ENCODE data around the gene MANEAL.

Gene MANEAL

GRCh38 chr1:37828410-37829074 is 34.9 kb downstream of the MANEAL start:
- DNase-seq (ENCODE audit: low spot score) = no peak

GRCh38 chr1:37831109-37831508 is 37.5 kb downstream of the MANEAL start:
- no peak for DNase-seq (ENCODE audit: low spot score)

GRCh38 chr1:37831809-37832208 is 38.2 kb downstream of the MANEAL start:
- no peak for DNase-seq (ENCODE audit: low spot score)

GRCh38 chr1:37836788-37837187 is 43.1 kb downstream of the MANEAL start:
- no peak for DNase-seq (ENCODE audit: low spot score)

- DNase-seq (ENCODE audit: low spot score) = no peak
Observed at GRCh38 chr1:37839676-37840075, 46.0 kb downstream of the MANEAL start.

- no peak for DNase-seq (ENCODE audit: low spot score)
Observed at GRCh38 chr1:37840711-37841110, 47.1 kb downstream of the MANEAL start.

GRCh38 chr1:37841652-37842051 is 48.0 kb downstream of the MANEAL start:
- no peak for DNase-seq (ENCODE audit: low spot score)

- no peak for DNase-seq (ENCODE audit: low spot score)
Observed at GRCh38 chr1:37844536-37844935, 50.9 kb downstream of the MANEAL start.

GRCh38 chr1:37845049-37845646 is 51.5 kb downstream of the MANEAL start:
- no peak for DNase-seq (ENCODE audit: low spot score)

GRCh38 chr1:37845786-37846185 is 52.1 kb downstream of the MANEAL start:
- no peak for DNase-seq (ENCODE audit: low spot score)

GRCh38 chr1:37846647-37847339 is 53.1 kb downstream of the MANEAL start:
- DNase-seq (ENCODE audit: low spot score) = no peak

- DNase-seq (ENCODE audit: low spot score) = no peak
Observed at GRCh38 chr1:37849480-37849879, 55.8 kb downstream of the MANEAL start.

- no peak for DNase-seq (ENCODE audit: low spot score)
Observed at GRCh38 chr1:37850352-37850955, 56.8 kb downstream of the MANEAL start.

Data from activated CD4-positive, alpha-beta T cell treated with anti-CD3 and anti-CD28 coated beads, Interleukin-2, Interleukin-4, amounts not matched to agents 100 ng/mL and 50 ng/mL, durations not matched to agents 16 hours and 8 hours (primary cell).